ENCODE results near the gene STUB1.
A peak's percentile ranks its signal among the peaks of the same experiment; 100 is the strongest.

Gene STUB1

GRCh38 chr16:694863-695354 is 14.7 kb downstream of the STUB1 start:
- DNase-seq = no peak

DNA sequence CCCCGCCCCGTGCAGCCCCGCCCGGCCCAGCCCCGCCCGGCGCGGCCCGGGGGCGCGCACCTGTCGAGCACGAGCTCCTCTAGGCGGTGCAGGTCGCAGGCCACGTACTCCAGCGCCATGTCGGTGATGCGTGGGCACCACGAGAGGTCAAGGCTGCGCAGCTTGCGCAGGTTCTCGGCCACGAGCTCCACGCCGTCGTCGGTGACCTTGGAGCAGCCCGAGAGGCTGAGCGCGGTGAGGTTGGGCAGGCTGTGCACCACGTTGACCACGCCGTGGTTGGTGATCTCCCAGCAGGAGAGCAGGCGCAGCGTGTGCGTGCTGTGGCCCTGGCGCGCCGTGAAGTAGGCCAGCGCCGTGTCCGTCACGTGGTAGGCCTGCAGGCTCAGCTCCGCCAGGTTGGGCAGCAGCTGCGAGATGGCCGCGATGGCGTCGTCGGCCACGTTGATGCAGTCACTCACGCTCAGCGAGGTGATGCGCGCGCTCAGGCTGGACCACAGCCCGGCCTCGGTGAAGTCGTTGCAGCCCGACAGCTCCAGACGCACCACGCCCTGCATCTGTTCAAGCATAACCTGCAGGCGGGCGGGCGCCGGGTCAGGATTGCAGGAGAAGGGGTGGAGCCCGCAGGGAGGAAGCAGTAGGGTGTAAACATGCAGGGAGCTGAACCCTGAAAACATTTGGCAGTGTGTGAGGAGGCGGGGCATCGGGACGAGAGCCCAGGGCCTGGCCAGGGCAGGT is 15.3 kb downstream of the STUB1 start:
- DNase-seq = no peak

- DNase-seq = no peak
These were observed 18.9 kb downstream of the STUB1 start for GRCh38 chr16:698911-699671.

DNA sequence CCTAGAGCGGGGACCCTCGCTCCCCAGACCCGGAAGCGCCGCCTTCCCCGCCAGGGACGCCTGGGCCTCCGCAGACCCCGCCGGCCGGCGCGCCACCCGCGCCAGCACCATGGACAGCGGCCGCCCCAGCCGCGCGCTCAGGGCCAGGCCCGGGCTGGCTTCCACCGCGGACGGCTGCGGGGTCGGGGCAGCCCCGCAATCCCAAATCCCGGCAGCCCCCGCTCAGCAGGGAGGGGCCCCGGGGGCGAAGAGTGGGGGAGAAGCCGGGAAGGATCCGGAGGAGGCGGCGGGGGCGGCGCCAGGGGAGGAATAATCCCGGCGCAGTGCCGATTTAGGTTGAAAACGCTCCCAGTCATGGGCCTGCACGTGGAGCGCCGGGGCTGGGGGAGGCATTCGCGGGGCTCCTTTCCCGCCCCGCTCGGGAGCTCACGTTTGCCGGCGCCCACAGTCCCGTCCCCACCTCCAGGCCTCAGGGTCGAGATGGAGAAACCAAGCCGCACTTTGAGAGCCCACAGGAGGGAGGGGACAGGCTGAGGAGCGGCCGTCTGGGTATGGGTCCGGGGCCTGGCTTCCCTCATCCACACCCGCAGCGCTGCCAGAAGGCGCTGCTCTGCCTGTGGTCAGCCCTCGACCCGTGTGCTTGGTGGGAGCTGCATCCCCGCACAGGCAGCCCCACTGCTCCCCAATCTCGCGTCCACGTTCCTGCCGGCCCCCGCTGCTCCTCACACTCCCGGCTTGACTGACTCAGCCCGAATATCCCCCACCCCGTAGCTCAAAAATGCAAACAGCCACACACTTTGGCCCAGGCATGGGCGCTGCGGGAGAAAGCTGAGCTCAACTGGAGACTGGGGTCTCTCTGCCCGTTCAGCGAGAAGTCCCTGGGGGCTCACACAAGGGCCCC is 20.7 kb downstream of the STUB1 start:
- DNase-seq = peak; percentile 21

DNA sequence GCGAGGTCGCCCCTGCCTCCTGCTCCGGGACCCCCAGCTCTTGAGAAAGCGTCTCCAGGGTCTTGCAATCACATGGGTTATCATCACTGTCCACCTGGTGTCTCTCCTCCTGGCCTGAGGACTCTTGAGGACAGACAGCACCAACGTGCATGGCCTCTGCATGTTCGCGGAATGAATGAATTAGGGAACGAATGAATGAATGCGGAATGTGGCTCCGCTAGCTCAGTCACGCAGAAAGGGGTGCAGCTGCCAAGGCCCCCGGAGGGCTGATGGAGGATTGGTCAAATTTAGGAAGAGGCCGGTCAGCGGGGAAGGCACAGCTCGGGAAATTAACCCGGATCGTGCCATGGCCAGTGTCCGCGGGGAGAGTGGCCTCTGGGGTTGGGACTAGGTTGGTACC is 22.1 kb downstream of the STUB1 start:
- DNase-seq = no peak

DNA sequence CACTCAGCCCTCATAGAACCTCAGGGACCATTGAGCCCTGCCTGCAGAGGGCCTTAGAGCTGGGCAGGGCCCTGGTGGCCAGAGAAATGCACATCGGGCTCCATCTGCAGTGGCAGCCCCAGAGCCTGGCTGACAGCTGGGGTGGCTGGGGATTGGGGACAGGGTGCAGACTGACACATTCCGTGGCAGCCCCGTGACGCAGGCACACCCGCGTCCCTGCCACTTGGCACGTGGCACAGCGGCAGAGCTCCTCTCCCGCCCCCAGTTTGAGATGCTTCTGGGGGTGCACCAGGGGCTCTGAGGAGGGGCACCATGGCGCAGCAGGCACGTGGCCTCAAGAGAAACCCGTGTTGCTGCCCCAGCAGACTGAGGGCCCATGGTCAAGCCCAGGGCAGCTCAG is 23.2 kb downstream of the STUB1 start:
- DNase-seq = no peak

DNA sequence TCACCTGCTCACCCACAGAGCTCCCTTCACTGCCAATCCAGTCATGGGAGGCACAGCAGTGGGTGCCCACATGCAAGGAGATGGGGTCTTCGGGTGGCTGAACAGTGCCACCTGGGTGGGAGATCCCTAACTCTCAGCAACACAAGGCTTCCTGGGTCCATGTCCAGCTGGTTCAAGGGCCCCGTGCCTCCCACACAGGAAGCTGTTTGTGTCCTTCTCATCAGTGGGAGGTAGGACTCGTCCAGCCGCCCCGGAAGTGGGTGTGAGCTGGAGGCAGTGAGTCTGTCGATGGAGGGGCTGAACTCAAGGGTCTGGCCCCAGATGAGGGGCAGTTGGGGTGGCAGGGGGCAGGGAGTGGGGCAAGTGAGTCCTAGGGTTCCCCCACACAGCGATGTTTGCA is 23.8 kb downstream of the STUB1 start:
- no peak for DNase-seq

DNA sequence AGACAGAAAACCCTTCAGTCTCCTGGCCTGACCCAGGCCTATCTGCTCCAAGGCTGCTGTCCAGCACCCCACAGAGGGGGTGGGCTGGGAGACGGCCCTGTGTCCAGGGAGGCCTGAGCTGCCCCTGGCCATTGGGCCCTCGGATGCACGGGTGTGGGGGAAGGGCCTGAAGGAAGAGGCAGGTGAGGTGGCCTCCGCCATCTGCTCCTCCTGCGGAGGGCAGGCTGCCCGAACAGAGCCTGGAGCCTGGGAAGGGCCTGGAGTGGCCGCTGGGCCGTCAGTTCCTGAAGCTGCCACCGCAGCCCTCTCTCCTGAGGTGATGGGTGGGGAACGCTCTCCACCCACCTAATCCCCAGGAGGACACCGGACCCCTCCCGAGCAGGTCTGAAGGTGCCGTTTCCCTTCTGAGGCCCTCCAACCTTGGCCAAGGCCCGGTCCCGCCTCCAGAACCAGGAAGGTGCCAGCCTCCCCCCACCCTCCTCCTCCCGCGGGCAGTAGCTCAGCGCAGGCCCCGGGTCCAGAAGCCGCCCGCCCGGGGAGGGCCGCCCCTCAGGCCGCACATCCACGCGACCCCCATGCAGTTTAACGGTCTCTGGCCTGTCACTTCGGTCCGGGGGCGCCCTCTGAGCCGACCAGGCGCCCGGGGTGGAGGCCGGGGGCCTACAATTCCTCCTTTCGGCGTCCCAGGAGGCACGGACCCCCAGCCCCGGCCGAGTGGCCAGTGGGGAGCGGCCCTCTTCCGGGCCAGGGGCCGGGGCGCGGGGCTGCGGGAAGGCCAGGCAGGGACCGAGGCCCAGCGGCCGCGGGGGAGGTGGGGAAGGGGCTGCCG is 24.6 kb downstream of the STUB1 start:
- no peak for DNase-seq

DNA sequence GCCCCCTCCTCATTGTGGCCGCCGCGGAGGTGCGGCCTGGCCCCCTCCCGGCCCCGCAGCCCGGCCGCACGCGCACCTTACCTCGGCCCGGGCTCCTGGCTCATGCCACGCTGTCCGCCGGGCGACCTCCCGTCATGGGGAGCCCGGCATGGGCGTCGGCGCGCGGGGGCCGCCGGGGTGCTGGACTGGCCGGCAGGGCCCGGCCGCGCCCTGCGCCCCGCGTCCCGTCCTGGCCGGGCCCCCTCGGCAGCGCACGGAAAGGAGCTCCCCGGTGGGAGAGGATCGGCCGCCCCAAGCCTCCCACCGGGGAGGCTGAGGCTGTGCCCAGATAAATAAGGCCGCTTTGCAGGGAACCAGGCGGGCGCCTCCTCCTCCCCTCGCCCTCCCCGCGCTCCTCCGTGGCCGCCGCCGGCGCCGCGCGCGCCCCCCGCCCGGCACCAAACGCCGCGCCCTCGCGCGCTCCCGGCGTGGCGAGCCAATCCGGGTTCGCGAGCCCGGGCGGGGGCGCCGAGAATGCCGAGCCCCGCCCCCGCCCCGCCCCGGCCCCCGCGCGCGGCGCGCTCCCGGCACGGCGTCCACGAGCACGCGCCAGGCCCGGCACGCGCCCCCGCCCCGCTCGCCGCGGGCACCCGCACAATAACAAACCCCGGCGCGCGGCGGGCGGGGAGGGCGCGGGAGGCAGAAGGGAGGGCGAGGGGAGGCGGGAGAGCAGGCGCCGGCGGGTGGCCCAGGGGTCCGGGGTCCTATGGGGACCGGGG is 25.4 kb downstream of the STUB1 start, which contains the start of gene FBXL16:
Gene FBXL16, minus strand, starts transcription at position 371 of the 758 bp plus-strand sequence. CDS start 8,396 bp downstream, outside the sequence.
- no peak for DNase-seq

DNA sequence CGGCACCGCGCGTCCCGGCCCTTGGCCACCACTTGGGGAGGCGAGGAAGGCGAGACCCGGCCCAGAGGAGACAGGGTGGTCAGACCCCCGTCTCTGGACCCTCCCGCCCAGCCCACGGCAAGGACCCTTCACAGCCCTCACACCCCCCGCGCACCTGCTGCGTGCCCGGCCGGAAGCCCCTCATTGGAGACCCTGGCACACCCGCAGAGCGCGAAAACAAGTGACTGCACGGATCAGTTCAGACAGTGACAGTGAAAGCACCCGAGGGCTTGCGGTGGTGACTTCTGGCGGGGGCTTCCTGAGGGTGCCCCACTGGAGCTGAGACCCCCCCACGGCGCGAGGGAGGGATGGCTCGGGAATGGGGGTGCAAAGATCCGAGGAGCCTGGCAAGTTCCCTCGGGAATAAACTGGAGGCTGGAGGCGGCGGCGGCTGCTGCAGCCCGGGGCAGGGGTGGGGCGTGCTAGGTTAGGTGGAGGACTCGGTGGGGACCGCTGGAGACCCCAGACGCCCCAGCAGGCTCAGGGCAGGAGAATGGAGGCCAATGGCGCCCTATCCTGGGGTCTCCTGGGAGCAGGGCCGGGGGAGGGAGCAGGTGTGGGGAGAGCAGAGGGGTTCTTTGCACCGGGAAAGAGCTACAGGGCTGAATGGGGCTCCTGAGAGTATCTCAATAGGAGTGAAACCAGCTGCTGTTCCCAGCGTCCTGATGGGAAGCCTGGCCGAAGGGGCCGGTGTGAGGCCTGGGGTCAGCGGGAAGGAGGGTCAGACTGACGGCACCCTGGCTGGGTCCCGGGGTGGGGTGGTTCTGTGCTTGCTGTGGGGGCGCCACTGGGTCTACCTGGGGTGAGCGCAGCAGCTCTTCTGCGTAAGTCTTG is 26.2 kb downstream of the STUB1 start:
- no peak for DNase-seq

- DNase-seq = no peak
These were observed 26.9 kb downstream of the STUB1 start for GRCh38 chr16:707062-707538.

DNA sequence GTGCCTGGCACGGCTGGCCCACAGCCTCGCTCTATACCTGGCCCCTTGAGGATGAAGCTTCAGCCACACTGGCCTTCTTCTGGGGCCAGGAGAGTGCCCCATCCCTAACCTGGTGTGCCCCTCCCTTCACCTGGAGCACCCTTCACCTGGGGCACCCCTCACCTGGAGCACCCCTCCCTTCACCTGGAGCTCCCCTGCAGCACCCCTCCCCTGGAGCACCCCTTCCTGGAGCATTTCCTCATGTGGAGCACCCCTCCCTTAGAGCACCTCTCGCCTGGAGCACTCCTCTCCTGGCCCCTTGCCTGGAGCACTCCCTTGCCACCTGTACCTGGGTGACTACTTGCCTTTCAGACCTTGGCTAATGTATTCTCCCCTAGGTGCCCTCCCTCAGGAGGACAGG is 27.8 kb downstream of the STUB1 start:
- no peak for DNase-seq

- no peak for DNase-seq
These were observed 28.7 kb downstream of the STUB1 start for GRCh38 chr16:708959-709358.

DNA sequence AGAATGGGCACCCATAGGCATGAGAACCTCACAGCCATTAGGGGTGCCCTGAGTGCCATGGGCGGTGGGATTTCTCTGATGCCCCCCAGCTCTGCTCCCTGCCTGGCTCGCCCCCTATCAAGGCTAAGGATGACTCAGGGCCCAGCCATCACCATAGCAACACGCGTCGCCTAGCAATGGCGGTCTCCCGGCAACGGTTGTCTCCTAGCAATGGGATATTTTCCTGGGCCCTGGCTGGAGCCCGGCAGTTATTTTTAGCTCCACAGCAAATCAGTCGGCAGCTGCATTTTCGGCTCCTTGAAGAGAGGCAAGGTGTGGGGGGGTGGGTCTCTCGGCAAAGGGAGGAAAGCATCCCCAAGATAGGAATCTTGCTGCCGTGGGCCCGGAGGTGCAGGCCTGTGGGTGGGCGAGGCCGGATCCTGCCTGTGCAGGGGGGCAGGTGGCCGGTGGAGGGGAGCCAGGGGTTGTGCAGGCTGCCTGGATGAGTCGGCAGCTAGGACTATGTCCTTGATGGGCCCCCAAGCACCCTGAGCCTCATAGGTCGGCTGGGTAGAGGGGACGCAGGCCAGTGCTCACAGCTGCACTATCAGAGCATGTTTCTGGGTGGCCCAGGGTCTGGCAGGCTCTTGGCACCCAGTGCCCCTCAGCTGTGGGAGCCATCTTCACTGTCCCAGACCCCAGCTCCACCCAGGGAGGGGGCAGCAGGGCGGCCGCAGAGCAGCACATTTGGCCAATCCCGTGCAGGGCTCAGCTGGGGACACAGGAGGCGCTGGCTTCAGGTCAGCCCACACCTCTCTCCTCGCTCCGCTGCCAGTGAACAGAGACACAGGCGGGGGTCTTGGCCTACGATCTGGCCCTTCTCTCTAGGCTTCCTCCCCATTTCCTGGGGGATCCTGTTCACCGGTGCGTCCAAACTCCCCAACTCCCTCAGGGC is 29.6 kb downstream of the STUB1 start:
- DNase-seq = peak; percentile 80

- no peak for DNase-seq
These were observed 30.4 kb downstream of the STUB1 start for GRCh38 chr16:710500-711075.

- no peak for DNase-seq
These were observed 30.9 kb downstream of the STUB1 start for GRCh38 chr16:711084-711483.

GRCh38 chr16:711548-712320 is 31.5 kb downstream of the STUB1 start:
- DNase-seq = peak; percentile 64
